K562 (cell line): ENCODE data around the gene WDR54. TPM values are rescaled to one million over a fixed set of nuclear protein-coding genes. Genes with fewer than 3 reads are reported as not detected.
A peak's percentile ranks its signal among the peaks of the same experiment; 100 is the strongest.

Source experiments
- ATAC-seq: fragments of 200-7000 bp; cut with Tn5 transposase; 3 replicates; pipeline ENCODE4 v1.9.1; 2020; ENCODE audit warnings: moderate library complexity
- BruUV-seq: library from RNA; stranded (reverse); fragments of 400-500 nt; replicated peaks from 2 replicates; lab custom pipeline; 2021; lab: Mats Ljungman, UMichigan
- CTCF ChIA-PET: fragments of 300-600 bp; formaldehyde crosslinking; extraction: SDS; loops from one replicate; lab custom pipeline; 2021; ENCODE audit warnings: low intra/inter-chr PET ratio; lab: Yijun Ruan, JAX
- POLR2A ChIA-PET: fragments of 300-600, 350-650 bp; sonication (Branson Sonifier 250); formaldehyde crosslinking; extraction: SDS; loops from one replicate; lab custom pipeline; 2021; ENCODE audit warnings: antibody characterized with exemption, inconsistent platforms; lab: Yijun Ruan, JAX
- DNase-seq, 4 experiments: peaks; one replicate each; pipeline versions ENCODE4 v3.0.0 to v3.0.0-alpha.2; 2011 to 2018; ENCODE audit warnings: low spot score in 3 of 4, mixed read lengths in 3 of 4; ENCODE audit errors: extremely low read depth in 1 of 4
- FAIRE-seq: peaks from 2 replicates; lab custom pipeline; 2011; peaks lifted over from hg19 to GRCh38; lab: Jason Lieb, UNC
- H2AFZ ChIP-seq: 2 replicates; pipeline ENCODE4 v1.6.0; 2011; ENCODE audit warnings: low read depth, low read length, control low read depth, inconsistent platforms
- H3K27ac ChIP-seq: fragments of 200-600 bp; 3 replicates; pipeline ENCODE4 v1.8.0; 2011; ENCODE audit warnings: low read depth, mild to moderate bottlenecking, control low read depth, inconsistent platforms, low read length, moderate library complexity, mixed read lengths; ENCODE audit errors: extremely low read depth
- H3K27me3 ChIP-seq, 2 experiments: fragments of 300-600 bp in 1 of 2; 2 replicates in 1 of 2; 3 replicates in 1 of 2; pipeline versions ENCODE4 v1.6.0 to v1.8.0; 2011; ENCODE audit warnings: inconsistent platforms in 2 of 2, low read length in 2 of 2, mild to moderate bottlenecking in 1 of 2, mixed read lengths in 1 of 2, moderate library complexity in 1 of 2; ENCODE audit not compliant: control insufficient read depth in 2 of 2, insufficient read depth in 2 of 2
- H3K36me3 ChIP-seq: fragments of 300-600 bp; 3 replicates; pipeline ENCODE4 v1.8.0; 2011; ENCODE audit warnings: mild to moderate bottlenecking, low read length, inconsistent platforms; ENCODE audit not compliant: control insufficient read depth, insufficient read depth
- H3K4me1 ChIP-seq, 2 experiments: fragments of 200-600 bp in 1 of 2; replicated peaks in 1 of 2; 2 replicates in 1 of 2; 3 replicates in 1 of 2; pipeline versions ENCODE4 v1.5.1 to v1.8.0; 2011; ENCODE audit warnings: inconsistent platforms in 2 of 2, low read length in 2 of 2, mild to moderate bottlenecking in 1 of 2, mixed read lengths in 1 of 2, moderate library complexity in 1 of 2; ENCODE audit not compliant: control insufficient read depth in 2 of 2, insufficient read depth in 2 of 2
- H3K4me2 ChIP-seq: 2 replicates; pipeline ENCODE4 v1.6.1; 2011; ENCODE audit warnings: low read length, control low read depth, inconsistent platforms, mixed read lengths; ENCODE audit not compliant: insufficient read depth
- H3K4me3 ChIP-seq: fragments of 200-600 bp; sonication (generic), shearing (Covaris generic); 2 replicates; pipeline ENCODE4 v1.5.1; 2016; ENCODE audit warnings: control low read depth, inconsistent platforms
- H3K79me2 ChIP-seq: fragments of 200-600 bp; 3 replicates; pipeline ENCODE4 v1.8.0; 2011; ENCODE audit warnings: low read length, inconsistent platforms; ENCODE audit not compliant: control insufficient read depth, insufficient read depth
- H3K9ac ChIP-seq, 2 experiments: 2 replicates each; pipeline versions ENCODE4 v1.6.0 to v1.6.1; 2011; ENCODE audit warnings: low read depth in 2 of 2, low read length in 2 of 2, control low read depth in 1 of 2, inconsistent platforms in 1 of 2, mild to moderate bottlenecking in 1 of 2, mixed read lengths in 1 of 2; ENCODE audit not compliant: insufficient read depth in 1 of 2
- H3K9me1 ChIP-seq: one replicate; pipeline ENCODE4 v1.6.0; 2011; ENCODE audit warnings: inconsistent platforms, mild to moderate bottlenecking, low read length, moderate library complexity; ENCODE audit not compliant: control insufficient read depth, insufficient read depth
- H3K9me3 ChIP-seq: replicated peaks from 2 replicates; pipeline ENCODE4 v1.5.1; 2011; ENCODE audit warnings: low read depth, low read length, inconsistent platforms; ENCODE audit not compliant: control insufficient read depth, insufficient read depth
- H4K20me1 ChIP-seq: replicated peaks from 2 replicates; pipeline ENCODE4 v1.6.1; 2011; ENCODE audit warnings: low read length, inconsistent platforms, mixed read lengths; ENCODE audit not compliant: control insufficient read depth, insufficient read depth
- BACH1 ChIP-seq: fragments of 200-800 bp; sonication (Bioruptor generic); IDR thresholded peaks from 2 replicates; pipeline ENCODE4 v1.6.1; 2016; ENCODE audit warnings: missing genetic modification characterization, missing compliant biosample characterization
- HDAC2 ChIP-seq: fragments of 450-650 bp; IDR thresholded peaks from 2 replicates; pipeline ENCODE4 v1.6.1; 2016; ENCODE audit warnings: mild to moderate bottlenecking
- IRF2 ChIP-seq: sonication (generic); formaldehyde crosslinking; IDR thresholded peaks from 2 replicates; pipeline ENCODE4 v1.8.1; 2022; ENCODE audit warnings: mild to moderate bottlenecking, missing genetic modification reagents
- POLR2H ChIP-seq: IDR thresholded peaks from 2 replicates; pipeline ENCODE4 v1.6.1; 2016; ENCODE audit warnings: missing genetic modification characterization, low read depth, mild to moderate bottlenecking, control low read depth, missing compliant biosample characterization, moderate library complexity
- ZBTB40 ChIP-seq, 2 experiments: fragments of 450-650 bp in 1 of 2; sonication (generic) in 1 of 2; formaldehyde crosslinking in 1 of 2; IDR thresholded peaks; 2 replicates each; pipeline versions ENCODE4 v1.7.1 to v1.9.0; 2016 to 2022; ENCODE audit warnings: inconsistent platforms in 1 of 2, mild to moderate bottlenecking in 1 of 2, missing genetic modification reagents in 1 of 2
- ZBTB7A ChIP-seq: IDR thresholded peaks from 2 replicates; pipeline ENCODE4 v1.6.1; 2011; ENCODE audit warnings: low read depth, mild to moderate bottlenecking, low read length, moderate library complexity, borderline replicate concordance; ENCODE audit not compliant: control insufficient read depth
- ZNF175 ChIP-seq: fragments of 200-800 bp; sonication (Bioruptor generic); IDR thresholded peaks from 2 replicates; pipeline ENCODE4 v1.6.1; 2016; ENCODE audit warnings: low read depth, mild to moderate bottlenecking, missing genetic modification characterization, missing compliant biosample characterization
- WGBS: fragments of 100-300 bp; shearing (Covaris generic); methylation state at CpG from one replicate; pipeline ENCODE4 v1.1.6; 2016; ENCODE audit warnings: low coverage, mixed read lengths; ENCODE audit not compliant: insufficient coverage; ENCODE audit errors: missing lambda C conversion rate; 5-methylcytosine and 5-hydroxymethylcytosine counted together
- in situ Hi-C: fragments of 300-500 bp; cut with MboI; formaldehyde crosslinking; loops from 4 replicates; pipeline ENCODE4 v1.15.0; 2018; ENCODE audit warnings: inconsistent platforms, mixed read lengths
- intact Hi-C: fragments of 100-400 bp; cut with micrococcal nuclease; formaldehyde crosslinking; loops from 2 replicates; pipeline ENCODE4 v1.14.2; 2022
- polyA plus RNA-seq, 8 experiments: library from polyadenylated mRNA; depleted of rRNA in 4 of 8; stranded (reverse) in 5 of 8; unstranded in 3 of 8; fragments of >200 nt; fragmentation: Nextera tagmentation in 2 of 8; fragmentation: Illumina TruSeq in 1 of 8; extraction: Ambion mirVana in 2 of 8; extraction: Trizol in 1 of 8; gene quantifications; 2 replicates each; pipeline versions ENCODE4 v1.2.1 to v1.2.3, GENCODE V29; 2011 to 2014; ENCODE audit warnings: inconsistent platforms in 1 of 8, missing spikeins in 1 of 8
- total RNA-seq, 7 experiments: library from RNA; depleted of rRNA in 6 of 7; stranded (reverse); fragments of >200 nt in 6 of 7; fragmentation: Illumina TruSeq in 2 of 7; extraction: Trizol in 2 of 7; gene quantifications; 2 replicates each; pipeline versions ENCODE4 v1.2.1 to v1.2.3, GENCODE V29; 2011 to 2021; ENCODE audit warnings: low replicate concordance in 1 of 7

Gene WDR54
- total and polyA plus RNA-seq, 9 of the 15 experiments (the other 6 are each of a cell fraction or from before 2014, with no cell fraction given) = 5.2 to 15.2 (median 7.4) TPM

GRCh38 chr2:74457549-74458131 is 36.1 kb downstream of the WDR54 start (continued):
- TF ChIP-seq ZBTB7A = peak; percentile 41; the same call in 1 of the 2 replicates
- TF ChIP-seq IRF2 (CRISPR knock-in tag) = no peak

- ChIA-PET CTCF (no interaction called here), POLR2A (interaction anchor here (0.6 to 2.5 kb wide), 11 partner anchors 9 to 135 kb away, joined by 3 to 12 read pairs (median 3); partner anchors contain the start of genes AUP1, HTRA2 and MRPL53)
- intact Hi-C loops = no loop called here
- peak; percentile 100 for FAIRE-seq
- Histone ChIP-seq H3K9ac (peak within 1 kb of the TSS; percentile 37 to 85; a peak in 3 of 4 replicates), H3K4me3 (peak within 1 kb of the TSS; percentile 53), H3K79me2 (peaks cover 14% of the 10 kb centered on the region; the same call in 1 of the 3 replicates), H2AFZ (peak within 1 kb of the TSS; percentile 28), H3K4me2 (peak within 1 kb of the TSS; percentile 87), H3K27ac (peak within 1 kb of the TSS; percentile 31; the same call in 1 of the 3 replicates), H3K9me1 (no peaks in the 10 kb centered on the region), H3K4me1 (peaks cover 7 to 34% of the 10 kb centered on the region in 2 experiments), H3K36me3 (peaks cover 34% of the 10 kb centered on the region), H3K9me3 (no peaks in the 10 kb centered on the region), H3K27me3 (no peaks in the 10 kb centered on the region), H4K20me1 (no peaks in the 10 kb centered on the region; the same call in 1 of the 2 replicates)
- ATAC-seq = peak; percentile 90
- TSS peak; percentile 27 for BruUV-seq
- WGBS = 28% methylated on average over 30 of the region's 38 CpGs
- in situ Hi-C loops = no loop called here
- peak; percentile 80 to 98 (median 88) for DNase-seq
- TF ChIP-seq POLR2H (tag) (0 out of 2 replicates have a peak, but pooled peaks have one; percentile 22), ZNF175 (CRISPR knock-in tag) (peak; percentile 81), HDAC2 (0 out of 2 replicates have a peak, but pooled peaks have one; percentile 14), ZBTB40 (IDR thresholded peaks at IDR 0.05) (peak; percentile 52; the same call in 1 of the 2 replicates), ZBTB40 (CRISPR knock-in tag; IDR thresholded peaks at IDR 0.05) (no peak), BACH1 (tag) (peak; percentile 35; the same call in 1 of the 2 replicates)
Observed at GRCh38 chr2:74458132-74458937, 36.8 kb downstream of the WDR54 start, which contains the start of gene WBP1. Gene WBP1, plus strand, starts transcription at chr2:74458438. Its CDS starts 165 bp downstream, at chr2:74458603.
